ENCODE results near the gene MROH2B.
"Not testable (repeated sequence)": the region's sequence is repeated elsewhere in the genome, so short reads cannot be mapped to it uniquely, and the experiment has no call there.

Gene MROH2B

GRCh38 chr5:41048986-41049385 is 22.2 kb downstream of the MROH2B start:
- ChIA-PET CTCF (interaction anchor here (1.0 to 1.1 kb wide), 2 partner anchors 8 to 27 kb away, joined by 3 to 4 read pairs; no protein-coding TSS in a partner anchor), POLR2A (no interaction called here)
- no peak for DNase-seq (ENCODE audit: extremely low spot score)
- TF ChIP-seq CTCF (IDR thresholded peaks at IDR 0.05; ENCODE audit: control extremely low read depth, extremely low read depth, low read depth, missing control alignments) = no peak

GRCh38 chr5:41043109-41043747 is 27.9 kb downstream of the MROH2B start:
- no peak for DNase-seq (ENCODE audit: extremely low spot score)
- POLR2A ChIA-PET = no interaction called here
- CTCF ChIA-PET = no interaction called here
- no peak for TF ChIP-seq CTCF (IDR thresholded peaks at IDR 0.05; ENCODE audit: control extremely low read depth, extremely low read depth, low read depth, missing control alignments)

DNA sequence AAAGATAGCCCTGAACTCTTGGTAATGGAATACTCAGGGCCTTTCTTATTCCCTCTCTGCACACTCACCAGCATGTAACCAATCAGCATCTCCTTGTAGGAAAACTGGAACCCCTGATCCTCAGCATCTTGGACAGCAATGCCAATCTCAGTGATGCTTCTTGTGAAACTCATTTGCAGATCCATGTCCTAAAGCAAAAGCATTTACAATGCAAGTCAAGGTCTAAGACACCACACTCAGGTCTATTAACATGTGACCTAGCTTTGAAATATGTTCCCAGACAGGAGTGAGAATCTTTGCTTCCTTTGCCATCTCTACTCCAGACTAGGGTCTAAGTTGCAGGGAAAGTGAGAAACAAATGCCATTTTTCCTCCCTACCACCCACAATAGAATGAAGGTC is 38.2 kb downstream of the MROH2B start:
- CTCF ChIA-PET = no interaction called here
- POLR2A ChIA-PET = no interaction called here
- no peak for DNase-seq (ENCODE audit: extremely low spot score)
- TF ChIP-seq CTCF (IDR thresholded peaks at IDR 0.05; ENCODE audit: control extremely low read depth, extremely low read depth, low read depth, missing control alignments) = no peak

DNA sequence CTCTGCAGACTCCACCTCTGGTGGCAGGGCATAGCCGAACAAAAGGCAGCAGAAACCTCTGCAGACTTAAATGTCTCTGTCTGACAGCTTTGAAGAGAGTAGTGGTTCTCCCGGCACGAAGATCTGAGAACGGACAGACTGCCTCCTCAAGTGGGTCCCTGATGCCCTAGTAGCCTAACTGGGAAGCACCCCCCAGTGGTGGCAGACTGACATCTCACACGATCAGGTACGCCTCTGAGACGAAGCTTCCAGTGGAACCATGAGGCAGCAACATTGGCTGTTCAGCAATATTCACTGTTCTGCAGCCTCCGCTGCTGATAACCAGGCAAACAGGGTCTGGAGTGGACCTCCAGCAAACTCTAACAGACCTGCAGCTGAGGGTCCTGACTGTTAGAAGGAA is 48.5 kb downstream of the MROH2B start:
- POLR2A ChIA-PET; DNase-seq (ENCODE audit: extremely low spot score); CTCF ChIA-PET: not testable (repeated sequence)

DNA sequence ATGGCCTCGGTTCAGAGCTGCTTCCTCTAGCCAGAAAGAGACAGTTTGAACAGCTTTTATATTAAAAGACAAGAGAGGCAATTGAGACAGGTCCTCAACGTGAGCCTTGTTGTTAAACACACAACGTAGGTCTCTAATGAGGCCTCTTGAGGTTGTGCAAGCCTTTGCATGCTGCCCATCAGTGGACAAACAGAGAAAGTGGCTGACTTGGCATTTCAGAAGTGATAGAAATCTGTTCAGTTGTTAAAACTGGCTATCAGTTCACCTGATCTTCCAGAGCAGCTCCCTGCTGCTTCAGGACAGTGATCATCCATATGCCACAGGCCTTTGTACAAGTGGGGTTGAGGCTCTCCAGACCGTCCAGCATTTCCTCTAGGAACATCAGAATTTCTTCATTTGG is 58.8 kb downstream of the MROH2B start:
- DNase-seq (ENCODE audit: extremely low spot score) = no peak
- POLR2A ChIA-PET = no interaction called here
- CTCF ChIA-PET = no interaction called here
- TF ChIP-seq CTCF (IDR thresholded peaks at IDR 0.05; ENCODE audit: control extremely low read depth, extremely low read depth, low read depth, missing control alignments) = no peak

GRCh38 chr5:41010572-41010971 is 60.6 kb downstream of the MROH2B start:
- POLR2A ChIA-PET = no interaction called here
- no peak for TF ChIP-seq CTCF (IDR thresholded peaks at IDR 0.05; ENCODE audit: control extremely low read depth, extremely low read depth, low read depth, missing control alignments)
- DNase-seq (ENCODE audit: extremely low spot score) = no peak
- CTCF ChIA-PET = no interaction called here

DNA sequence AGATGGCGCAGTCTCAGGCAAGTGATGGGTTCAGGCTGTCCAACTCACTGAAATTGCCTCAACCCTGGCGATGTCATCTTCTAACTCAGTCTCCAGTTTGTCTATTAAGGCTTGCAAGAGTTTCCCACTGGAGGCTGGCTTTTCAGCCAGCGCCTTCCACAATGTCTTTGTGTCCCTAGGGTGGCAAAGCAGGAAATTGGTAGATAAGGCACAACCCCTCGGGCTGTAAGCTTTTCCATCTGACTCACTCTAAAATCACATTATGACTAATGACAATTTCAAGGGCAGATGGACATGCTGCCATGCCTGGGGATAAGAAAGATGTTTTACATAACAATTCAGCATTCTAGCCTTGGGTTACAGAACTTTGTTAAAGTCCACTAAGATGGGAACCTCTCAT is 61.9 kb downstream of the MROH2B start:
- no peak for DNase-seq (ENCODE audit: extremely low spot score)
- POLR2A ChIA-PET = no interaction called here
- TF ChIP-seq CTCF (IDR thresholded peaks at IDR 0.05; ENCODE audit: control extremely low read depth, extremely low read depth, low read depth, missing control alignments) = no peak
- CTCF ChIA-PET = no interaction called here

All from GM10248 (cell line).